Uterus (tissue), 4 donors: Measurements from ENCODE around the gene EIPR1. TPM values are rescaled to one million over a fixed set of nuclear protein-coding genes. Genes with fewer than 3 reads are reported as not detected.

Experiments used
- DNase-seq, 2 donors: peaks; one replicate each; pipeline ENCODE4 v3.0.0-alpha.2; 2019 to 2020
- H3K27ac ChIP-seq, 2 donors: fragments of 200-600 bp; sonication (generic); 1 replicate in 1 of 2; 2 replicates in 1 of 2; pipeline ENCODE4 v1.5.1; 2016 to 2018
- H3K27me3 ChIP-seq, 2 donors: fragments of 200-600 bp; sonication (generic); one replicate each; pipeline ENCODE4 v1.5.1; 2018 to 2019; ENCODE audit warnings: control low read depth in 1 of 2
- H3K36me3 ChIP-seq, 2 donors: fragments of 200-600 bp; sonication (generic); one replicate each; pipeline ENCODE4 v1.5.1; 2019; ENCODE audit warnings: control low read depth in 1 of 2
- H3K4me1 ChIP-seq, 2 donors: fragments of 200-600 bp; sonication (generic); one replicate each; pipeline ENCODE4 v1.5.1; 2018 to 2019; ENCODE audit warnings: control low read depth in 1 of 2
- H3K4me3 ChIP-seq, 2 donors: fragments of 200-600 bp; sonication (generic); 1 replicate in 1 of 2; 2 replicates in 1 of 2; pipeline ENCODE4 v1.5.1; 2018 to 2019; ENCODE audit warnings: mild to moderate bottlenecking in 1 of 2
- H3K9me3 ChIP-seq, 2 donors: fragments of 200-600 bp; sonication (generic); one replicate each; pipeline ENCODE4 v1.5.1; 2019; ENCODE audit warnings: control low read depth in 1 of 2
- POLR2A ChIP-seq, 2 donors: fragments of 450-650 bp; IDR thresholded peaks; one replicate each; pipeline ENCODE4 v1.6.1; 2016; ENCODE audit warnings: antibody characterized with exemption in 2 of 2, mild to moderate bottlenecking in 1 of 2, moderate library complexity in 1 of 2
- intact Hi-C: fragments of 100-400 bp; cut with DNase I; formaldehyde crosslinking; loops from one replicate; pipeline ENCODE4 v1.15.1; 2023; ENCODE audit warnings: low total_unique reads
- total RNA-seq, 4 donors: library from RNA; depleted of rRNA in 3 of 4; stranded (reverse); fragments of >200 nt in 3 of 4; gene quantifications; one replicate each; pipeline versions ENCODE4 v1.1.0 to v1.2.4, GENCODE V29; 2014 to 2023
- TF ChIP-seq, protein P1 (sequence below), 4 experiments: fragments of 200-600 bp in 2 of 4; fragments of 450-650 bp in 2 of 4; sonication (generic) in 2 of 4; IDR thresholded peaks; one replicate each; pipeline ENCODE4 v1.5.1; 2016 to 2019; ENCODE audit warnings: antibody characterized with exemption in 4 of 4, mild to moderate bottlenecking in 2 of 4, moderate library complexity in 1 of 4
- donor health status: DM: yes; HTN: yes; CAD: no.

Gene EIPR1
- total RNA-seq, 4 donors from 2014 or later: 0.59 to 28.9 (median 20.4) TPM

GRCh38 chr2:3262437-3263388 is 114.9 kb downstream of the EIPR1 start:
- Histone ChIP-seq H3K9me3 (no peaks in the 10 kb centered on the region), H3K27ac (no peak overlapping the region), H3K4me3 (no peak overlapping the region), H3K36me3 (no peaks in the 10 kb centered on the region), H3K4me1 (no peaks in the 10 kb centered on the region), H3K27me3 (no peaks in the 10 kb centered on the region)
- DNase-seq: no peak
- no peak for TF ChIP-seq POLR2A (IDR thresholded peaks at IDR 0.05)
- TF ChIP-seq, protein P1, sequence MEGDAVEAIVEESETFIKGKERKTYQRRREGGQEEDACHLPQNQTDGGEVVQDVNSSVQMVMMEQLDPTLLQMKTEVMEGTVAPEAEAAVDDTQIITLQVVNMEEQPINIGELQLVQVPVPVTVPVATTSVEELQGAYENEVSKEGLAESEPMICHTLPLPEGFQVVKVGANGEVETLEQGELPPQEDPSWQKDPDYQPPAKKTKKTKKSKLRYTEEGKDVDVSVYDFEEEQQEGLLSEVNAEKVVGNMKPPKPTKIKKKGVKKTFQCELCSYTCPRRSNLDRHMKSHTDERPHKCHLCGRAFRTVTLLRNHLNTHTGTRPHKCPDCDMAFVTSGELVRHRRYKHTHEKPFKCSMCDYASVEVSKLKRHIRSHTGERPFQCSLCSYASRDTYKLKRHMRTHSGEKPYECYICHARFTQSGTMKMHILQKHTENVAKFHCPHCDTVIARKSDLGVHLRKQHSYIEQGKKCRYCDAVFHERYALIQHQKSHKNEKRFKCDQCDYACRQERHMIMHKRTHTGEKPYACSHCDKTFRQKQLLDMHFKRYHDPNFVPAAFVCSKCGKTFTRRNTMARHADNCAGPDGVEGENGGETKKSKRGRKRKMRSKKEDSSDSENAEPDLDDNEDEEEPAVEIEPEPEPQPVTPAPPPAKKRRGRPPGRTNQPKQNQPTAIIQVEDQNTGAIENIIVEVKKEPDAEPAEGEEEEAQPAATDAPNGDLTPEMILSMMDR (IDR thresholded peaks at IDR 0.05): no peak
- intact Hi-C loops: no loop called here

- TF ChIP-seq, protein P1 (IDR thresholded peaks at IDR 0.05): no peak
- TF ChIP-seq POLR2A (IDR thresholded peaks at IDR 0.05): no peak
- Histone ChIP-seq H3K4me3 (no peak overlapping the region), H3K4me1 (no peaks in the 10 kb centered on the region), H3K27me3 (no peaks in the 10 kb centered on the region), H3K27ac (no peak overlapping the region), H3K36me3 (no peaks in the 10 kb centered on the region), H3K9me3 (no peaks in the 10 kb centered on the region)
- intact Hi-C loops: no loop called here
- no peak for DNase-seq
Measured at GRCh38 chr2:3261511-3261910, 116.1 kb downstream of the EIPR1 start.

GRCh38 chr2:3260959-3261358 is 116.7 kb downstream of the EIPR1 start:
- Histone ChIP-seq H3K4me1 (no peaks in the 10 kb centered on the region), H3K9me3 (no peaks in the 10 kb centered on the region), H3K4me3 (no peak overlapping the region), H3K27me3 (no peaks in the 10 kb centered on the region), H3K36me3 (no peaks in the 10 kb centered on the region), H3K27ac (no peak overlapping the region)
- no peak for TF ChIP-seq POLR2A (IDR thresholded peaks at IDR 0.05)
- TF ChIP-seq, protein P1 (IDR thresholded peaks at IDR 0.05): no peak
- no peak for DNase-seq
- intact Hi-C loops: no loop called here

DNA sequence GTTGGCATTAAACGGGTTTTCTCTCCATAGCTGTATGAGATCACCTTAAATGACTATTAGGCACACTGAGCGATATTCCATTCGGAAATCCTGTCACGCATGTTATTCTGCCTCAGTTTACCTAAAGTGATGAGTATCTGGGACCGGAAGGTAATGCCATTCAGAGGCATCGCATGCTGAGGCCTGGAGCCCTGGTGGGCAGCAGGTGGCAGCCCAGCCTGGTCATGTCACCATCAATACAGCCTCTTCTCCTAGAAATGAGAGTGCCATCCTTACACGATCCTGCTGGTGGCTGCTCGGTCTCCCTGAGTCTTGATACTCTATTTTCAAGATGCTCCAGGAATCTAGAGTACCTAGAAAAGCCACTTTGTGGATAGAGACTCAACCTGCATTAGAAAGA is 119.8 kb downstream of the EIPR1 start:
- no peak for TF ChIP-seq POLR2A (IDR thresholded peaks at IDR 0.05)
- TF ChIP-seq, protein P1 (IDR thresholded peaks at IDR 0.05): no peak
- intact Hi-C loops: no loop called here
- Histone ChIP-seq H3K9me3 (no peaks in the 10 kb centered on the region), H3K4me3 (no peak overlapping the region), H3K27ac (no peak overlapping the region), H3K36me3 (no peaks in the 10 kb centered on the region), H3K27me3 (no peaks in the 10 kb centered on the region), H3K4me1 (no peaks in the 10 kb centered on the region)
- DNase-seq: no peak

GRCh38 chr2:3257166-3257565 is 120.5 kb downstream of the EIPR1 start:
- H3K36me3 ChIP-seq: no peaks in the 10 kb centered on the region
- H3K4me3 ChIP-seq: no peak overlapping the region
- DNase-seq: no peak
- H3K27me3 ChIP-seq: no peaks in the 10 kb centered on the region
- no peak overlapping the region for H3K27ac ChIP-seq
- no peaks in the 10 kb centered on the region for H3K9me3 ChIP-seq
- intact Hi-C loops: no loop called here
- no peaks in the 10 kb centered on the region for H3K4me1 ChIP-seq
- no peak for TF ChIP-seq POLR2A (IDR thresholded peaks at IDR 0.05)
- TF ChIP-seq, protein P1 (IDR thresholded peaks at IDR 0.05): no peak
